Hematopoietic multipotent progenitor cell treated with erythropoietin and hydrocortisone succinate and interleukin-3 and kit ligand, for 17 days (in vitro differentiated cells): ENCODE measurements around the gene CCNY.

Experiments
- DNase-seq: peaks from one replicate; pipeline ENCODE4 v3.0.0-alpha.2; 2015; ENCODE audit warnings: low spot score

Gene CCNY

DNA sequence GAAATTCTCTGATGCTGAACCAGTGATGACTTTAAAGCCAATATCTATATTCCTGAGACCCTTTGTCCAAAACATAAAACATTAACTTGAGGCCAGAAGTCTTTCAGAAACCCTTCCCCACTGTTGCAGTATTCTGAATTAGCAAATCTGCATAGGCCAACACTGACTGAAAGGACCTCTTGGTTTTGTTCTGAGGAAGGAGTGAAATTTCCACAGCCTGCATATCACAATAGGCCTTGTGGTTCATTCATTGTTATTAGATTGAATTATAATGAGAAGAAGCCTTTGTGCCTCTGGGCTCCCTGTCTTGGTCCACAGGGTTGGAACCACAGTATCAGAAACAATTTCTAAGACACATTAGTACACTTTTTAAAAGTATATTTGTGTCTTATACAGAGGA lies 90.3 kb downstream of the CCNY start:
- DNase-seq: no peak

DNA sequence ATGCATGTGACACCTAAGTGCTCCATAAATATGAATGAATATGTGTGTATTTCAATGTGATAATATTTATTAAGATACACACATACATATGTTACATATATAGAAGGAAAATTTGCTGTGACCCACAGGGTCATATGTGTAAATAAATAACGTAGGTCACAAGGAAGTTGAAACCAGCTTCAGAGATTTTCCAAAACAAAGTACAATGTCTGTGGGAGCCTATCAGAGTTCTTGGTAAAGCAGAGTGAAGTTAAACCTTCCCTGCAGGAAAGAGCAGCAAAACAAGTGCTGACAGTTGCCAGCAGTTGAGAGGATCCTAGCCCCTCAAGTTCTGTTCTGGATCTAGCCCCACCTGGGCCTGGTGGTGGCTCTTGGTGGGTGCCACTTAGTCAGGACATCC lies 91.2 kb downstream of the CCNY start:
- DNase-seq: no peak

DNA sequence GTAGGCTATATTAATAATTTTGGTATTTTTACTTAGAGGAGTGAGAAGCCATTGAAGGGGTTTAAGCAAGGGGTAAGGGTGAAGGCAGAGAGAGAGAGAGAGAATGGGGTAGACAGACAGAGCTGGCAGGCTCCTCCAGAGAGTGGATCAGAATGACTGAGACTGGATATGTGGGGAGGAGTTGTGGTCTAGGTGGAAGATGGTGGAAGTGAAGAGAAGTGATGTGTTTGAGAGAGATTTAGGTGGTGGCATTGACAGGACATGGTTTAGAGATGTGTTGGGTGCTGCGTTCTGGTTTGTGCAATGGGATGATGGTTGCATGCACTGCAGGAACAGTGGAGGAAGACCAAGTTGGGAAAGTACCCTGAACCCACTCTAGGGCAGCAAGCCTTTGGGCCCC lies 92.2 kb downstream of the CCNY start:
- no peak for DNase-seq

DNA sequence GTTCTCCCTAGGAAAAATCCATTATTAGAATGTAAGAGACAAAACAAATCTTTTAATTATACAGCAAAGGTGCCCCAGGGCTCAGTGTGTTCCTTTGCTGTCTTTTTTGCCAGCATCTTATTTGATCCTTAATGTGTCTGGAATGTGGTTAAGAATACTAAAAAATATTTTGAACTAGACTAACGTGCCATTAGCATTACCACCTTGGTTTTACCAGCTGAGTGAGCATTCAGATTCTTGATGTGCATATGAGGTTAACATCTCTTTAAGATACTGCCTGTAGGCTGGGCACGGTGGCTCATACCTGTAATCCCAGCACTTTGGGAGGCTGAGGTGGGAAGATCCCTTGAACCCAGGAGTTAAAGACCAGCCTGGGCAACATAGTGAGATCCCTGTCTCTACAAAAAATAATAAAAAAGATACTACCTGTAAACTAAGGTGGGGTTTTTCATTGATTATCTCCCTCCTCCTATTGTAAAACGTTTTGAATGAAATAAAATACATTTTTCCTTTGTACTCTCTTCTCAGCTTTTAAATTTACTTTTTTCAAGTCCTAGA lies 96.6 kb downstream of the CCNY start:
- DNase-seq: no peak

DNA sequence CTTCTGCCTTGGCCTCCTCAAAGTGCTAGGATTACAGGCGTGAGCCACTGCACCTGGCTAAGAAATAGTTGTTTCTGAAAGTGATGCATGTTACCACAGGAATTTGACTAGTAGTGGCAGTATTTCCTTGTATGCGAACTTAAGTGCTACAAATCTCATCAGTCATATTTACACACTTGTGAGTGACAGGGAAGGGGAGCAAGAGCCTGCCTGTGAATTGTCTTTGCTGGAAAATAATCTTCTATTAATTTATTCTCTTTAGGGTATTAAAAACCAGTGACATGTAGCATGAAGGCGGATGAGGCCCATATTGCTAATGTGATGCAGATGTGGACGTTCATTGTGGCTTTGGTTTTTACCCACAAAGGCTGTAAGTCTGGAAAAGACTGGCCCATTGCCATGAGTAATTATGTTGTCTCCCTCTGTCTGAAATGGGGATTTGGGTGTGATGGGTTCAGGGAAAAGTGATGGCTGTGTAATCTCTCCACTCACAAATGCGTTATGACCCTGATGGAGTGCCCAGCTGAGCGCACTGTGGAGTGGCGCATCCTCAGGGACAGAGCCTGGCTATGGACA lies 97.6 kb downstream of the CCNY start:
- DNase-seq: no peak

DNA sequence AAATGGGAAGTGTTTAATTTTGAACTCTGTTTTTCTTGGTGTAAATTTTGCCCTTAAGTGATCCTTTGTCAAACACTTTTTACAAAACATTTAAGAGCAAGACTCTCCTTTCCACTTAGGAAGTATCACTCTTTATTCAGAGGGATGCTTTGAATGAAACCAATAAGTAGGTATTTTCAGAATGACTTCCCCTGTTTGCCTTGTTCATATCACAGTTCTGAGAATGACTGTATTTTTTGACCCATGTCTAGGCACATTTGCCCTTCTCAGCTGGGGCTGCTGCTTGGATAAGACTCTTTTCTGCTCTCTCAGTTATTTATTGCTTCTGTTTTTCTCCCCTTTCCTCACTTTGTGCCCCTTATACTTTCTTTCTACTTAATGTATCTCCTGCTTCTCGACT lies 98.2 kb downstream of the CCNY start:
- no peak for DNase-seq

DNA sequence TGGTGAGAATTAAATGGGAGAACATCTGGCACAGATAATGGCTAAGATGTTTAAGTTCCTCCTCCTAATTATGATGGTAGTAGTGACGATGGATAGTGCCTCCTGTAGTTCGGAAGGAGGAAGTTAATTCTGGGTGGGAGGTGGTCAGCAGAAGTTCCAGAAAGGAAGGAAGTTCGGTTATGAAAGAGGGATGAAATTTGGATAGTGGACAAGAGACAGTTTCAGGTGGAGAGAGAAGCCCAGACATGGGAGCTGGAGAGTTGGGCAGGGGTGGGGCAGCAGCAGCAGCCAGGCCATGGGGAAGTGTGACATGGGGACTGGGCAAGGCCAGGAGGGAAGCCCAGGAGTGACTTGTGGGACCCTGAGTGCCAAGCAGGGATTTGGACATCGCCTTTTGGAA lies 99.5 kb downstream of the CCNY start:
- no peak for DNase-seq

DNA sequence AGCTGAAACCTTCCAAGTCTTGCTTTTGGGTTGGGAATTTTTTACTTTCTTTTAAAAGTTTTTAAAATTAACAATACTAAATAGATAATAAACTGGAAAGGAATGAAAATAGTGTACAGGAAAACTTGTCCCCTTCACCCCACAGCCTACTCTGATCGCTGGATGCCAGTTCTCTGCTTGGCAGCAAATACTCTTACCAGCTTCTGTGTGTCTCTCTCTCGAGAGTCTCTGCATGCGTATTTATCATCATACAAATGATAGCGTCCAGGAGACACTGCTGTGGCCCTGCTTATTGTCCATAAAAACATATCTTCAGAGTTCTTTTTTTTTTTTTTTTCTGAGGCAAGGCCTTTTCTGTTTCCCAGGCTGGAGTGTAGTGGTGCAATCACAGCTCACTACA lies 101.5 kb downstream of the CCNY start:
- DNase-seq: no peak

DNA sequence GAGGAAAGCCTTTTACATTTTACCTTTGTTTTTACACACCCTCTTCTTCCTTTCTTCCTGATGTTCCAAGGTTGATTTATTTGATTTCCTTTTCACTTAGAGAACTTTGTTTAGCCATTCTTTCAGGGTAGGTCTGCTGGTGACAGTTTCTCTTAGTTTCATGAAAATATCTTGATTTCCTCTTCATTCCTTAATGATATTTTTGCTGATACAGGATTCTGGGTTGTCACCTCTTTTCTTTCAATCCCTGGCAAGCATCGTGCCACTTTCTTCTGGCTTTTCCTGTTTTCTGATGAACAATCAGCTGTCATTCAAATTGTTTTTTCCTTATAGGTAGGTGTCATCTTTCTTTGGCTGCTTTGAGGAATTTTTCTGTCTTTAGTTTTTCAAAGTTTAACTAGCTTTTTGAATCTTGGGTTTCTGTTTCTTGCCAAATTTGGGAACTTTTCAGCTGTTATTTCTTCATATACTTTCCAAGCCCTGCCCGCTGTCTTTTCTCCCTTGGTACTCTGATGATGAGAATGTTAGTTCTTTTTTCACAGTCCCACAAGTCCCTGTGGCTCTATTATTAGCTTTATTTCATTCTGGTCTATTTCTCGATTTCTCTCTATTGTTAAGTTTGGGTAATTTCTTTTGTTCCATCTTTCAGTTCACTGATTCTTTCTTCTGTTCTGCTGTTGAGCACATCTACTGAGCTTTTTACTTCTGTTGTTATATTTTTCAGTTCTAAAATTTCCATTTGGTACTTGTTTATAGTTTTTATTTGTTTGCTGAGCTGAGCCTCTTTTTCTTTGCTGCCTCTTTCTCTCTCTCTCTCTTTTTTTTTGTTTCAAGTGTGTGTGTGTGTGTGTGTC lies 102.6 kb downstream of the CCNY start:
- DNase-seq: no peak

DNA sequence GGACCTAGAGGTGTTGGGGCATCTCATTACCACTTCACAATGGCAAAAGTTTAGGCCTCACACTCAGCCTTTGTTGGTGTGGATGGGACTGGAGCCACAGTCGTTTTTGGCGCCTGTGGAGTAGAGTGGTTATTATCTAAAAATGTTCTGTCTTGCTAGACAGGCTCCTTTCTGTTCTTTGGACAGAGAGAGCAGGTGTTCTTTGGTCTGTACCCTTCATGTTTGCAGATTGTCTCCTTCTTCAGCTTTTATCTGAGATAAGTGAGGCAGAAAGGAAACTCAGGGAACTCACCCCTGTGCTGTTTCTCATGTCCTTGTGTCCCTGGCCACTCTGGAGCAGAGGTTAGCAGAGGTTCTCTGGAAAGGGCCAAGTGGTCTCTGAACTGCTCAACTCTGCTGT lies 103.7 kb downstream of the CCNY start:
- no peak for DNase-seq

DNA sequence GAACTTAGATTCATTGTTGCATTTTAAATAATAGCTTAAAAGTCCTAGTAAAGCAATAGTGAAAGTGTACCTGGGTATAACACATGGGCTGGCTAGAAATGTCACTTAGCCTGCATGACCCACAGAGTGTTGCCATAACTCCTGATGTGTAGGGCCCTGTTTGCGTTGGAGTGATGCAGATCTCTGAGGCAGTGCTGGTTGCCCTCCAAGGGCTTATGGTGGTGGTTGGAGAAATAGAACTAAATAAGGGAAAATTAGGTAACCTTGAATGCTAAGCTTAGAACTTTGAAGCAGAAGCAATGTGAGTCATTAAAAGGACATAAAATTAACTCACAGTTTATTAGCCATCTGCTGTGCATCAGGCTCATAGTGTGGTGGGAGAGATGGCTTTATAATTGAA lies 105.7 kb downstream of the CCNY start:
- no peak for DNase-seq

DNA sequence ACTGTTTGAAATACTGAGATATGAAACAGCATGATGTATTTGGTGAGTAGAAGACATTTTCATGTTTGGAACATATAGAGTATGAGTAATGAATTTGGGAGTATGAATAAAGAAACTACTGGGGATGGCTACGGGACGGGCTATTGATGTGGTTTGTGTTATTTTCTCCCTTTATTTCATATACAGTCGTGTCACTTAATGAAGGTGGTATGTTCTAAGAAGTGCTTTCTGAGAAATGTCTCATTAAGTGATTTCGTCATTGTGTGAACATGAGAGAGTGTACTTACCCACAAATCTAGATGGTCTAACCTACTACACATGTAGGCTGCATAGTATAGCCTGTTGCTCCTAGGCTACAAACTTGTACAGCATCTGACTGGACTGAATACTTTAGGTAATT lies 106.3 kb downstream of the CCNY start:
- DNase-seq: no peak

DNA sequence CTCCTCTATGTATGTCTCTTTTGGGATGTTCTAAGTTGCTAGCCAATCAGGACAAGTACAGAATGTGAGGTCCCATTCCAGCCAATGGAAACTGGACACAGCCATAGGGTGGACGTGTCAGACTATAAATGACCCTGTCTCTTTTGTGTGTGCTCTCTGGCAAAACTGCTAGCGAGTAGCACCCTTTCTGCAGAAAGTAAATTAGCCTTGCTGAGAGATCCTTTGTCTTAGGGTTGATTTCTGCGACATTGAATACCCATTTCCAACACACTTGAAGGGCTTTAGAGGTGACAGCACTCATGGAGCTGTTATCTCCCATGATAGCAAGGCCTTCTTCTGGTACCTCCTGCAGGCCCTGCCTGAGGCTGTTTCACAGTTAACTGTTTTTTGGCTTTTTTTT lies 107.5 kb downstream of the CCNY start:
- no peak for DNase-seq

DNA sequence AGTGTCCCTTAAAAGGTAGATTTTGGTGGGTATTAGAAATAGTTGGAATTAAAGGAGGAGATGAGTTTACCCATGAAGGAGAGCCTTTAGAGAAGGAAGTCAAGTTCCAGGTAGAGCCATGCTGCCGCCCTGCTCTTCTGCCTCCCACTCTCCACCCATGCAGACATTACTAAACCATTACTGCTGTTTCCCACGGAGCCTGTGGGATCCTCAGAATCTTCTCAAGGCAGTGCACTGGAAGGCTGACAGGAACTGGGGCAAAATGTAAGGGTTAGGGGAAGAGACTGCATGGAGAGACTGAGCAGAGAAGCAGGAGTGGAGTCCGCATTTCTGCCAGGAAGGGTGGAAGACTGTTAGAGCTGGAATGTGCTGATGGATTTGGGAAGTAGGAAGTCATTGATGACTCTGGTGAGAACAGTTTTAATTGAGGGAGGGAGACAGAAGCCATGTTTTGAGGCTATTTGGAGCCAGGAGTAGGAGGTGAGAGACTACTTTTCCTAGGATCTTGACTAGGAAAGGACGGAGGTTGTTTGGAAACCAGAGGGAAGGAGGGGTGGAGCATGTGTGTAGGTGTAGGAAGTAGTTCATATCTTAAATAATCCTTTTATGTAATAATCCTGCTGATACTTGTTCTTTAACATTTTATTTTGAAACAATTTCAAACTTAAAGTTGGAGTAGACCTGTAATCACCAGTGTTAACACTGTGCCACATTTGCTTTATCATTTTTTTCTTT lies 109.0 kb downstream of the CCNY start:
- no peak for DNase-seq

DNA sequence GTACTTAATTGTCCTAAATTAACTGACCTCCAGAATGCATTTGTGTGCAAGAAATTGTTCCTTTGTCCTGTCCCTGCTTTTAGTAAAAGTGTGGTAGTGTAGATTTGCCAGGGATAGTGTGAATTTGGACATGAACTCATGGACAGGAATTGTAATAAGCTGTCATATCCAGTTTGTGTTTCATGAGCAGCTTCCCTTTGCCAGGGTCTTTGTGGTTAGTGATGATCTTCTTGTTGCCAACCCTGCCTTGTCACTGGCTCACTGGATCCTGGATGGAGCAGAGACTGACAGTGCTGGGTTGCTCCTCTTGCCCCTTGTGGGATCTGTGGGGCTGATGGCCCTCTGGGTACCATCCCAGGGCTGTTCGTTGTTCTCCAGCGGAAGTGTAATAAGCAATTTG lies 110.1 kb downstream of the CCNY start:
- DNase-seq: no peak

DNA sequence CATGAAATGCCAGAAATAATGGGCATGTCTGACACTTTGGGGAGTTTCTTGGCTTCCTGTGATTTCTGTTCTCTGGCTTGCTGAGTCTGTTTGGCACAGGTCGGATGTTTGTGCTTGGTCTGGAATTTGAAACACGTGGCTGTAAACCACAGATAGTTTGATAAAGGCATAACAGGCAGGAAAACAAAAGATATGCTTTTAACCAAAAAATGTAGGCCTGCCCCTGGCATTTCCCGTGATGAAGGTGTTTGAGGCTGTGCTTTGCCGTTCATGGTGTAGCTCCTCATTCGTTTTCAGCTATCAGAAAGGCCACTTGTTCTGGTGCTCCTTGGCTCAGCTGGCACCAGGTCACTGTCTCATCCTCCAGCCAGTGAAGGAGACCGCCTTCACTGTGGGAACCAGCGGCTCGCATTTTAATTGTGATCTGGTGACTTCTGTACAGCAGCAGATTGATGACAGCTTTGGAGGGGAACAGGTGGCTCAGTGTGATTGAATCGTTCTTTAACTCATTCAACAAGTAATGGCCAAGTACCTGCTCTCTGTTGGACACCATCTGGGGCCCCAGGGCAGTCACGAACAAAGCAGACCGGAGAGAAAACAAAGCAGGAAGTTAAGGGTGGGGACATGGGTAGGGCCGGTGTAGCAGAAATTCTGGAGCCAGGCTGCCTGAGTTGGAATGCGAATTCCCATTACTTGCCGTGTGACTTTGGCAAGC lies 111.5 kb downstream of the CCNY start:
- peak; percentile 13 for DNase-seq

DNA sequence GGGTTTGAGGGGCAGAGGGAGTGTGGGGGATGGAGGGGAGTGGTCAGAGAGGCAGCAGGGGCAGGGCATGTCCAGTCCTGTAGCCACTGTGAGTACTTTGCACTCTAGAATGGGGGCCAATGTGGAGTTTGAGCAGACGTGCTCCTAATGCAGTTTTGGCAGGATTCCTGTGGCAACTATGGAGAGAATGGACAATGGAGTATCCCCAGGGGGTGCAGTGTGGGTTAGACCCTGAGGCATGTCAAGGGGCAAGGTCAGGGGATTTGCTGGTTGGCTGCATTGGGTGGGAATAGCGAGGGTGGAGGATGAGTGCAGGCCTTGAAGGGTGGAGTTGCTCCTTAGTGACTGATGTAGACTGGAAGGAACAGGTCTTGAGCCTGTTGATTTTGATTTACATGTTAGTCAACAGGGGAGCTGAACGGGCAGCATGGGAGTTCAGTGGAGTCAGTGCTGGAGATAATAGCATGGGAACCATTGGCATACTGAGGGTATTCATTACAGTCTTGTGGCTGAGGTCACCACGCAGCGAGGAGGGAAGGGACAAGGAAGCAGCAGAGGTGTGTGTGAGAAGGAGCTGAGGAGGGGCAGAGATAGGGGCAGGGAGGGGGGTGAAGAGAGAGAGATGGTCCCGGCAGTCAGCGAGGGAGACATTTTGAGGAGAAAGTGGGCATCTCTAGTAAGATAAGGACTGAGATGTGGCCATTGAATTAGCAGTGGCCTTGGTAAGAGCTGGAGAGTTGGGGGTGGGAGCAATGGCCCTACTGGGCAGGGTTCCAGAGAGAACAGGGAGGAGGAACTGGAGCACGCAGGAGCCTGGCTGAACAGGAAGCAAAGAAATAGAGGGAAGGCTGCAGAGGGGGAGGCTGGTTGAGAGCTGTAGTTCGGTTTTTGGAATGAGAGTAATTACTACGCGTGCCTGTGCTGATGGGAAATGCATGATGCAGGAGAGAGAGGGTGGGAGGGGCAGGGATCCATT lies 112.7 kb downstream of the CCNY start:
- DNase-seq: no peak

DNA sequence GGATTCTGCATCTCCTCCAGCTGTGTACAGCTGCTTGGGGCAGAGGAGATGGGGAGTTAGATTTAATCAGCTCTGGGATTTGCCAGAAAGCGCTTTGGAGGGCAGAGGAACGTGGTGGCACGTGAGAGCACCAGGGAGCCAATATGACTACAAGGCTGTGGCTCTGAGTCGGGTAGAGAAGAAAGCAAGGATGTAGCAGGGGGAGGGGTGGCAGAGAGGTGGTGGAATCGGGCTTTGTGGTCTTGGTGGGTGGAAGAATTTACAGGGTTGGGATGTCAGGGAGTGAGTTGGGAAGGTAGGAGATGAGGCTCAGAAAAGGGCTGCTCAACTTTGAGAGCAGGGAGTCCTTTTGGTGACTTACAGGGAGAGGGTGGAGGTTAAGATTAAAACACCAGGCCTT lies 113.6 kb downstream of the CCNY start:
- peak; percentile 14 for DNase-seq

DNA sequence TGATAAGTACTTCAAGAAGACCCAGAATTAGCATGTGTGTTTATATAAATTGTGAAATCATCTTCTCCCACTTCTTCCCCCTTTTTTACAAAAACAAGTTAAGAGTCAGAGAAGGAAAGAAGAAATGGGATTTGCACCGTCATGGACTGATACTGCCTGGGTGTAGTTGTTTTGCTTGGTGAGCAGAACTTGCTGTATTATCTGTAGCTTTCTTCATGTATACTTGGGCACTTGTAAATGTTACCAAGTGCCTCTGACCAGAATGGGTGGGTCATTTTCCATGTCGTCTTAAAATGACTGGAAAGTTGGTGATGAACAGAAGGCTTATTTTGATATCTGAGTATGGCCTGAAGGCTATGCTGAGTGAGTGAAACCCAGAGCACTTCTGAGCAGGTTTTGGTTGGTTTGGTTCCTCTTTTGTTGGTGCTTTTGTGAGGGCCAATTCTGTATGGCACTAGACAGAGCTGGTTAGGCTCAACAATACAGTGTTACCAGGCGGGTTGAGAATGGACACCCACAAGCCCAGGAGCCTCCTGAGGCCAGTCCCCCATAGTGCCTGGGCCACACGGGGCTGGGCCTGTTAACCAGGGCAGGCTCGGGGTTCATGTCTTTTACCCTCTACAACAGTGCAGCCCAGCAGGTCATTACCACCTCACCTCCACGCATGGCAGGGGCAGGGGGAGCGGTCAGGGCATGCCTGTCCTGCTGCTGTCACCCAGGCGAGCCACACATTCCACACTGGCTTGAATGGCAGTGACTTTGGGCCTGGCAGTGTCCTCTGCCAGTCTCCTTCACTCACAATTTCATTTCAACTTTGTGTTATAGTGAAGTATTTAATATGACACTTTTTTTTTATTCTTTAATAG lies 115.1 kb downstream of the CCNY start:
- DNase-seq: peak; percentile 81

DNA sequence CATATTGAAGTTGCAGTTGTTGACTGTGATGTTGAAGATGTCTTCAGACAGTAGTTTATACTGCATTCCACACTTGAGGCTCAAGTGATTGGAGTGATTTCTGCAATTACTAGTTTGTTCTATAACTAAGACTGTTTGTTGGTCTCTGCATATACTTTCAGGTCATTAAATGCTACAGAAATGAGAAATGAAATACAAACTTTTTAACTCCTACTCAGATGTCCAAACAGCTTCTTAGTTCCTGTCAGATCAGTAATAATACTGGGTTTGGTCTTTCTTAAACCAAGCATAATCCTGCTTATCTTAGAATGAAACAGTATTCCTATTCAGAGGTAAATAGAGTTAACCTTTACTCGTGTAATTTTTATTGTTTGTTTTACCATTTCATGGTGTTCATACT lies 115.9 kb downstream of the CCNY start:
- peak; percentile 30 for DNase-seq
